Suprapubic skin (tissue), 4 donors: ENCODE results near the gene RPL10A.
A peak's percentile ranks its signal among the peaks of the same experiment; 100 is the strongest.

Experiments used
- EP300 ChIP-seq: sonication (generic); formaldehyde crosslinking; IDR thresholded peaks from one replicate; pipeline ENCODE4 v1.6.1; 2017; ENCODE audit warnings: antibody characterized with exemption
- POLR2A ChIP-seq, 2 donors: fragments of 450-650 bp; IDR thresholded peaks; one replicate each; pipeline ENCODE4 v1.6.1; 2017; ENCODE audit warnings: antibody characterized with exemption in 2 of 2, mild to moderate bottlenecking in 2 of 2, moderate library complexity in 2 of 2
- POLR2AphosphoS5 ChIP-seq, 3 donors: sonication (generic); formaldehyde crosslinking; IDR thresholded peaks; one replicate each; pipeline ENCODE4 v1.6.1; 2017; ENCODE audit warnings: antibody characterized with exemption in 3 of 3
- TF ChIP-seq, protein P1 (sequence below), 2 donors: fragments of 200-600 bp in 1 of 2; fragments of 450-650 bp in 1 of 2; sonication (generic) in 1 of 2; IDR thresholded peaks; one replicate each; pipeline ENCODE4 v1.5.1; 2016 to 2019; ENCODE audit warnings: antibody characterized with exemption in 2 of 2, mild to moderate bottlenecking in 1 of 2, moderate library complexity in 1 of 2

DNA sequence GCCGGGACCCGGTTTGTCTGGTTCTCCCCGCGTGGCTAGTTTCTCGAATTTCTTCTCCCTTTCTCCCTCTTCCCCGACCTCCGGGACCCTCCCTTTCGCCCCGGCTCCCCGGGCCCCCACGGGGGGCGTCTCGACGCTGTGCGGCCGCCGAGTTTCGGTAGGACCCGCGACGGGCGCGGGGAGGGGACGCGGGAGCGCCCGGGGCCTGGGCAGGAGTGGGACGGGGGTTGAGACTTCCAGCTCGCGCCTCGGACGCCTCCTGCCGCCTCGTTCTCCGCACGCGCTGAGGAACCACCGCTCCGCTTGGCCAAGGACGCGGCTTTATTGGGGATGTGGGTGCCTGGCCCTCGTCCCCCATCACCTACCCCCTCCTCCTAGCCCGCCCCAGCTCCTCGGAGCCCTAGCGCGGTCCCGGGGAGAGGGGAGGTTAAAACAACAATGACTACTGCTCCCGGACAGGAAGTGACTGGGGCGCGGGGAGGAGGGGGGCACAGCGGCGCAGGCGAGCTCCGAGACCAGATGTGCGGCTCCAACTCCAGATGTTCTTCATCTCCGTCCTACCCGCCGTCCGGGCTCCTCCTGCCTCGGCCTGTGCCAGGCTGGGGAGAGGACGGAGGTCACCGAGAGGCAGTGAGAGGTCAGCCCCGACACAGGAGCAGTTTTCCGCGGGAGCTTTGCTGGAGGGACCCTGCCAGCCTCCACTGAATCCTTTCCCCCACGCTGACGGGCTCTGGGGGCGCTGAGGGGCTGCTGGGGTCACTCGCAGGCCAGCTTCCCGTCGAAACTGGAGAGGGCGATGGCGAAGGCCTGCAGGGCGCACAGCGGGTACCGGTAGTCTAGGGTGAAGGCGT, 29.6 kb downstream of the RPL10A start:
- TF ChIP-seq, protein P1, sequence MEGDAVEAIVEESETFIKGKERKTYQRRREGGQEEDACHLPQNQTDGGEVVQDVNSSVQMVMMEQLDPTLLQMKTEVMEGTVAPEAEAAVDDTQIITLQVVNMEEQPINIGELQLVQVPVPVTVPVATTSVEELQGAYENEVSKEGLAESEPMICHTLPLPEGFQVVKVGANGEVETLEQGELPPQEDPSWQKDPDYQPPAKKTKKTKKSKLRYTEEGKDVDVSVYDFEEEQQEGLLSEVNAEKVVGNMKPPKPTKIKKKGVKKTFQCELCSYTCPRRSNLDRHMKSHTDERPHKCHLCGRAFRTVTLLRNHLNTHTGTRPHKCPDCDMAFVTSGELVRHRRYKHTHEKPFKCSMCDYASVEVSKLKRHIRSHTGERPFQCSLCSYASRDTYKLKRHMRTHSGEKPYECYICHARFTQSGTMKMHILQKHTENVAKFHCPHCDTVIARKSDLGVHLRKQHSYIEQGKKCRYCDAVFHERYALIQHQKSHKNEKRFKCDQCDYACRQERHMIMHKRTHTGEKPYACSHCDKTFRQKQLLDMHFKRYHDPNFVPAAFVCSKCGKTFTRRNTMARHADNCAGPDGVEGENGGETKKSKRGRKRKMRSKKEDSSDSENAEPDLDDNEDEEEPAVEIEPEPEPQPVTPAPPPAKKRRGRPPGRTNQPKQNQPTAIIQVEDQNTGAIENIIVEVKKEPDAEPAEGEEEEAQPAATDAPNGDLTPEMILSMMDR (IDR thresholded peaks at IDR 0.05): no peak
- peak in 1 of 2 donors; percentile 2 for TF ChIP-seq POLR2A (IDR thresholded peaks at IDR 0.05)
- no peak for TF ChIP-seq EP300
- TF ChIP-seq POLR2AphosphoS5 (IDR thresholded peaks at IDR 0.05): peak in 2 of 3 donors; percentile 6 to 7
